Astrocyte of the cerebellum (primary cell): ENCODE measurements around the gene PXDN.

Source experiments
- DNase-seq: peaks from one replicate; pipeline ENCODE4 v3.0.0-alpha.2; 2011; ENCODE audit warnings: low read depth
- H3K4me3 ChIP-seq: 2 replicates; pipeline ENCODE4 v1.5.1; 2011; ENCODE audit warnings: mild to moderate bottlenecking, low read depth, low read length, moderate library complexity
- CTCF ChIP-seq: IDR thresholded peaks from 2 replicates; pipeline ENCODE4 v1.5.1; 2012; ENCODE audit warnings: low read length, low read depth, moderate library complexity, mild to moderate bottlenecking; ENCODE audit errors: missing control alignments
- in situ Hi-C: cut with HindIII; loops from 2 replicates; pipeline ENCODE4 v1.10.0; 2017; ENCODE audit warnings: low sequenced_read_pairs

Gene PXDN

GRCh38 chr2:1602278-1603010 is 141.9 kb downstream of the PXDN start:
- in situ Hi-C loops: no loop called here
- no peak for TF ChIP-seq CTCF
- no peak for DNase-seq
- H3K4me3 ChIP-seq: no peak overlapping the region

- no peak overlapping the region for H3K4me3 ChIP-seq
- no peak for DNase-seq
- in situ Hi-C loops: no loop called here
- no peak for TF ChIP-seq CTCF
Measured at GRCh38 chr2:1601471-1602277, 142.6 kb downstream of the PXDN start.

- TF ChIP-seq CTCF: no peak
- in situ Hi-C loops: no loop called here
- no peak overlapping the region for H3K4me3 ChIP-seq
- DNase-seq: no peak
Measured at GRCh38 chr2:1601067-1601412, 143.3 kb downstream of the PXDN start.

GRCh38 chr2:1600191-1601066 is 143.9 kb downstream of the PXDN start:
- in situ Hi-C loops: no loop called here
- TF ChIP-seq CTCF: no peak
- no peak for DNase-seq
- H3K4me3 ChIP-seq: no peak overlapping the region

GRCh38 chr2:1599301-1600085 is 144.8 kb downstream of the PXDN start:
- no peak overlapping the region for H3K4me3 ChIP-seq
- no peak for TF ChIP-seq CTCF
- in situ Hi-C loops: no loop called here
- DNase-seq: no peak

GRCh38 chr2:1598800-1599199 is 145.5 kb downstream of the PXDN start:
- DNase-seq: no peak
- no peak overlapping the region for H3K4me3 ChIP-seq
- TF ChIP-seq CTCF: no peak
- in situ Hi-C loops: no loop called here
